Posterior cingulate gyrus (tissue), 11 donors: ENCODE data around the gene TIMM13.
"Not testable (repeated sequence)": the region's sequence is repeated elsewhere in the genome, so short reads cannot be mapped to it uniquely, and the experiment has no call there.

Source experiments
- DNase-seq, 10 donors: peaks; one replicate each; pipeline versions ENCODE4 v3.0.0 to v3.0.0-alpha.2; 2020 to 2021; ENCODE audit warnings: mixed read lengths in 3 of 10
- intact Hi-C: fragments of 100-400 bp; cut with DNase I; formaldehyde crosslinking; loops from one replicate; pipeline ENCODE4 v1.15.1; 2023

TIMM13 gene

GRCh38 chr19:2432131-2432848 lies 4.9 kb upstream of the TIMM13 start:
- DNase-seq, result no peak
- intact Hi-C loops, result no loop called here

DNA sequence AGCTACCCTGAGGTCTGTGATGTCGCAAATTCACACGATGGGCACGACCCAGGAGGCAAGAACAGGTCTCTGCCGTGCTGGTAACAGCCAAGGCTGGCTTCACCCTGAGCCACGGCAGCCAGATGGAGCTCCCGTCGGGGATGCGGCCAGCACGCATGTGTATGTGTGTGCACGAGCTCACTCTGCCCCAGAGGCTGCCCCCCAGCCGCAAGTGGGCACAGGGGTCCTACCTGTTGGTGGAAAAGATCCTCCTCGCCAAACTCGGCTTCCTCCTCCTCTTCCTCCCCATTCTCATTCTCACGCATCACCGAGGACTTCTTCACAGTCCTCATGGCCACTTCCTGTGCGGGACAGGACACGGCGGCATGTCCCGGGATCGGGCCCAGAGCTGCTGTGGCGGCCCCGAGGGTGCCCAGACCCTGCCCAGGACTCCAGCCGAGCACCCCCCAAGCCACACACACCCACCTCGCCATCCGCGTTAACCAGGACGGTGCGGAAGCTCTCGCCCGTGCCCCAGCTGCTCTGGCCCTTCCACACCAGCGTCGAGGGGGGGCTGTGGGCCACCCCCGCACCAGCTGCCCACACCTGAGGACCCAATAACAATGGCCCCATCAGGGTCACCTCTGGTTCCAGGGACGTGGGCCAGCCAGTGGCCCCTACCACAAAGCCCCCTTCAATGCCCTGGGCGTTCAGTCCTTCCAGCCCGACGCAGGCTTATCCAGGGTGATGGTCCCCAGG lies 4.1 kb upstream of the TIMM13 start:
- intact Hi-C loops, result no loop called here
- no peak for DNase-seq

- DNase-seq, result peak in 1 of 10 donors; percentile 44
- intact Hi-C loops, result no loop called here
Measured at GRCh38 chr19:2429917-2430535, 2.6 kb upstream of the TIMM13 start.

- intact Hi-C loops, result no loop called here
- DNase-seq, result peak in 2 of 10 donors; percentile 65 to 81
Measured at GRCh38 chr19:2428756-2429711, 1.6 kb upstream of the TIMM13 start.

- intact Hi-C loops, result no loop called here
- peak in 8 of 10 donors; percentile 24 to 92 (median 53) for DNase-seq
Measured at GRCh38 chr19:2428321-2428690, 920 bp upstream of the TIMM13 start.

GRCh38 chr19:2426611-2427428 lies 566 bp downstream of the TIMM13 start:
- intact Hi-C loops, result no loop called here
- DNase-seq, result peak in 5 of 10 donors; percentile 22 to 85 (median 31)

GRCh38 chr19:2425622-2426581 lies 1.5 kb downstream of the TIMM13 start:
- intact Hi-C loops, result no loop called here

GRCh38 chr19:2424686-2425621 lies 2.4 kb downstream of the TIMM13 start:
- intact Hi-C loops, result no loop called here

More at GRCh38 chr19:2425622-2426581, 1.5 kb downstream of the TIMM13 start:
- DNase-seq, result peak in 1 of 10 donors; percentile 65

DNA sequence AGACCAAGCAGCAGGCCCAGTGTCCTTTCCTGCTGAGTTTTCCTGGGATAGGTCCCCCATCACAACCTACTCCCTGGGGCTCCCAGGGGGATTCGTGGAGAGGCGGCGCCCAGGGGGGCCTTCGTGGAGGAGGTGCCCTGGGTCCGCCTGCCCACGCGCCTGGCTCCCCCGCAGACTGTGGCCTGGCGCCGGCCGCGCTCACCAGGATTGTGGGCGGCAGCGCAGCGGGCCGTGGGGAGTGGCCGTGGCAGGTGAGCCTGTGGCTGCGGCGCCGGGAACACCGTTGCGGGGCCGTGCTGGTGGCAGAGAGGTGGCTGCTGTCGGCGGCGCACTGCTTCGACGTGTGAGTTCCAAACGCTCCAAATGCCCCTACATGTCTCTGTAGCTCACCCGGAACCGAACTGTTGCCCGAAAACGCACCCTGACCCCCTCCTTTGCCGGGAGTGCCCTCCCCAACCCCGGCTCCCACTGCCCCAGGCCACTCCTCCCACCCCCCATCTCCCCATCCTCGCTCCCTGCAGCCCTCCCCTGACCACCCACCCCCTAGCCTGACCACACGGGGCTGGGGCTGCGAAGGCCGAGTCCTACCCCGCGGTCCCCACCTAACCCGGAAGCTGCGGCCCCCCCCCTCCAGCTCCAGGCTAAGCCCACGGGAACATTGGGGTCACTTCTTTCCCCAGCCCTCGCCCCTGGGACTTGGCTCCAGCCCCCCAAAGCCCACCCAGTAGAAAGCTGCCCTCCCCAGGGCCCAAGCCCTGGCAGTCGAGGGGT lies 3.3 kb downstream of the TIMM13 start:
- intact Hi-C loops, result no loop called here
- peak in 2 of 10 donors; percentile 60 to 63 for DNase-seq

More at GRCh38 chr19:2424686-2425621, 2.4 kb downstream of the TIMM13 start:
- peak; percentile 25 to 96 (median 67) for DNase-seq

DNA sequence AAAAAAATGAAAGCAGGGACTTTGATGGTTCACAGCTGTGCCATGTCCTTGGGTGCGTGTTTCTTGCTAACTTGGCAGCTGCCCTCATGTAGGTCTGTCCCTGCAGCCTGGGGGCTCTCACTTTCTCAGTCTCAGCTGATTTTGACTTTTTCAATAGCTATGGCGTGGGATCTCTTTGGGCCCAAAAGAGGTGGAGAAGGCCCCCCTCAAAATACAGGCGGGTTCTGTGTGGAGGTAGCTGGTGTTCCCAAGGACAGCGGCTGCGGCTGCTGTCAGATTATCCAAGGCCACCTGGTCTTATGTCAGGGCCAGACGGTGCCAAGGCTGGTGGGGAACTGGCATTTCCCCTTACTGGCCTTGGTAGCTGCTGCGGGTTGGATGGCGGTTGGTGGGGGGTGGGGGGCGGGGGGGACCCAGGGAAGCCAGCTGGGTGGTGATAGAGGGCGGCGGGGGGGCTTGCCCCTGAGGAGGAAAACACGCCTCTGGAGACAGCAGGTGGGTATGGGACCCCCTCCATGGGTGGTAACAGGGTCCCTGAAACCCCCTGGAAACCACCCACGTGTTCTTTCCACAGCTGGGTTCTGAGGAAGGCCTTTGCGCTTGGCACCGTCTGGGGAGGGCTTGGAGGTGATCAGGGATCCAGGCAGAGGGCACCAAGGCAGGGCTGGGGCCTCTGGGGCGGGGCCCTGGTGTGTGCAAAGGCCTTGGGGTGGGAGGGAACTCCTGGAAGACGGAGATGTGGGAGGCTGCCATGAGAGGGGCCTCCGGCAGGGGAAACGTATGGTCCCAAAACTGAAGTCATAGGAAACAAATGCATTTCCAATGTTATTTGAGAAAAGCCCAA lies 4.1 kb downstream of the TIMM13 start:
- DNase-seq, result peak in 1 of 10 donors; percentile 50
- intact Hi-C loops, result no loop called here

- intact Hi-C loops, result no loop called here
- peak in 1 of 10 donors; percentile 63 for DNase-seq
Measured at GRCh38 chr19:2421581-2422306, 5.6 kb downstream of the TIMM13 start.

DNA sequence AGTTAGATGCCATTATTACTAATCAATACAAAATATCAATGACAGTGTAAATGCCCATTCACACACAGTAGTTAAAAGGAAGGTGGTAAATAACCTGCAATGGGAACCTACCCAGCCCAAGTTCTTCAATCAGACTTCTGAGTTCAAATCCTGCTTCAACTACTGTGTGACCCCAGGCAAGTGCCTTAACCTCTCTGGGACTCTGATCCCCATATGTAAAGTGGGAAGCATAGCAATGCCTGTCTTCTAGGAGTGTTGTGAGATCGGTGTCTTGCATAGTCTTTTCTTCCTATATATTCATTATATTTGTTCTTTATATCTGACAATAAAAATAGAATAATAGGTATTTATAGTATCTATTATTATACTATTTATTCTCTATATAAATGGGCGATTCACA lies 6.9 kb downstream of the TIMM13 start:
- no peak for DNase-seq
- intact Hi-C loops, result no loop called here

GRCh38 chr19:2419754-2420153 lies 7.6 kb downstream of the TIMM13 start:
- intact Hi-C loops, result no loop called here
- DNase-seq, result no peak

DNA sequence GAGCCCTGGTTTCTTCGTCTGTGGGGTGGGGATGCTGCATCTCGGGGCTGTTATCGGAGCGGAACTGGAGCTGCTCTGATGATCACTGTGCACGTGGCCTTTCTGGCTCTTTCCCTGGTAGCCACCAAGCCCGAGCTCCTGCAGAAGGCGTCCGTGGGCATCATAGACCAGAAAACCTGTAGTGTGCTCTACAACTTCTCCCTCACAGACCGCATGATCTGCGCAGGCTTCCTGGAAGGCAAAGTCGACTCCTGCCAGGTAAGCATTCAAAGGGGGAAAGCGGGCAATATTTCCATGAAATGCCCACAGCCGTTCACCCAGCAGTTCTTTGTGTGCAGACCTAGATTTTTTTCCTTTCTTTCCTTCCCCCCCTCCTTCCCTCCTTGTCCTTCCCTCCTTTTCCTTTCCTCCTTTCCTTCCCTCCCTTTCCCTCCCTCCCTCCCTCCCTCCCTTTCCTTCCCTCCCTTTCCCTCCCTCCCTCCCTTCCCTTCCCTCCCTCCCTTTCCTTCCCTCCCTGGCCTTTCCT lies 9.4 kb downstream of the TIMM13 start:
- intact Hi-C loops, result no loop called here
- DNase-seq, result no peak

DNA sequence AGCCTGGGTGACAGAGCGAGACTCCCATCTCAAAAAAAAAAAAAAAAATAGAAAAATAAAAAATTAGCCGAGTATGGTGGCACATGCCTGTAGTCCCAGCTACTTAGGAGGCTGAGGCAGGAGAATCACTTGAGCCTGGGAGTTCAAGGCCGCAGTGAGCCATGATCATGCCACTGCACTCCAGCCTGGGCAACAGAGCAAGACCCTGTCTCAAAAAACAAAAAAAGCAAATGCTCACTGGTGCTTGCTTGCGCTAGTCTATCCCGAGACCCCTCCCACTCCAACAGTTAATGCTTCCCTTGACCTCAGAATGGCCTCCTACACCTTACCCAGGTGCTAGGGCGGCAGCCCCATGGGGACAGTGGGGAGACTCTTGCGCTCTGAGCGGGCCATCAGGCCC lies 9.9 kb downstream of the TIMM13 start:
- DNase-seq, intact Hi-C loops: not testable (repeated sequence)
